Caco-2 (cell line): Measurements from ENCODE around the gene NFIX. TPM values are rescaled to one million over a fixed set of nuclear protein-coding genes. Genes with fewer than 3 reads are reported as not detected.

Source experiments
- BruUV-seq: library from RNA; stranded (reverse); fragments of 400-500 nt; replicated peaks from 2 replicates; lab custom pipeline; 2021; lab: Mats Ljungman, UMichigan
- CTCF ChIA-PET: fragments of 300-600 bp; sonication (Branson Sonifier 250); formaldehyde crosslinking; loops from one replicate; lab custom pipeline; 2022; ENCODE audit warnings: antibody characterized with exemption; lab: Charles Lee
- POLR2A ChIA-PET: fragments of 300-600 bp; sonication (Branson Sonifier 250); formaldehyde crosslinking; loops from one replicate; lab custom pipeline; 2022; ENCODE audit warnings: antibody characterized with exemption; lab: Charles Lee
- DNase-seq, 2 experiments: peaks; one replicate each; pipeline versions ENCODE4 v3.0.0 to v3.0.0-alpha.2; 2020 to 2022
- H3K27me3 ChIP-seq: replicated peaks from 2 replicates; pipeline ENCODE4 v1.6.0; 2011; ENCODE audit warnings: low read length; ENCODE audit not compliant: control insufficient read depth, insufficient read depth
- H3K36me3 ChIP-seq: 2 replicates; pipeline ENCODE4 v1.5.1; 2011; ENCODE audit warnings: low read length; ENCODE audit not compliant: control insufficient read depth, insufficient read depth
- H3K4me1 ChIP-seq: fragments of 250-450 bp; sonication (Bioruptor Pico); 2 replicates; pipeline ENCODE4 v1.5.1; 2020; ENCODE audit warnings: mild to moderate bottlenecking
- H3K4me3 ChIP-seq: 2 replicates; pipeline ENCODE4 v1.5.1; 2011; ENCODE audit warnings: low read depth, mild to moderate bottlenecking, control low read depth, low read length
- H3K9me3 ChIP-seq: fragments of 250-450 bp; sonication (Bioruptor Pico); 2 replicates; pipeline ENCODE4 v1.5.1; 2020; ENCODE audit warnings: mild to moderate bottlenecking, moderate library complexity
- H3K27ac Mint-ChIP-seq: one replicate; pipeline ENCODE4 v1.8.0; 2022; ENCODE audit warnings: mixed read lengths; ENCODE audit not compliant: unreplicated experiment
- H3K27me3 Mint-ChIP-seq: one replicate; pipeline ENCODE4 v1.8.0; 2022; ENCODE audit warnings: mixed read lengths; ENCODE audit not compliant: insufficient read depth, unreplicated experiment
- H3K36me3 Mint-ChIP-seq: one replicate; pipeline ENCODE4 v1.8.0; 2022; ENCODE audit warnings: mild to moderate bottlenecking, mixed read lengths; ENCODE audit not compliant: insufficient read depth, unreplicated experiment
- H3K4me1 Mint-ChIP-seq: one replicate; pipeline ENCODE4 v1.8.0; 2022; ENCODE audit warnings: low read depth, mixed read lengths; ENCODE audit not compliant: unreplicated experiment
- H3K4me3 Mint-ChIP-seq: one replicate; pipeline ENCODE4 v1.8.0; 2022; ENCODE audit warnings: mild to moderate bottlenecking, moderate library complexity, mixed read lengths; ENCODE audit not compliant: unreplicated experiment
- H3K9me3 Mint-ChIP-seq: one replicate; pipeline ENCODE4 v1.8.0; 2022; ENCODE audit warnings: mixed read lengths; ENCODE audit not compliant: unreplicated experiment
- intact Hi-C: fragments of 100-400 bp; cut with micrococcal nuclease; formaldehyde crosslinking; loops from one replicate; pipeline ENCODE4 v1.10.0; 2022; ENCODE audit not compliant: unreplicated experiment
- total RNA-seq: library from RNA; stranded (reverse); gene quantifications from 2 replicates; pipeline ENCODE4 v1.2.3, GENCODE V29; 2022
- TF ChIP-seq, protein P1 (sequence below), 2 experiments: fragments of 200-600 bp in 1 of 2; IDR thresholded peaks; 1 replicate in 1 of 2; 2 replicates in 1 of 2; pipeline versions ENCODE4 v1.5.1 to v1.8.0; 2011 to 2022; ENCODE audit warnings: antibody characterized with exemption in 1 of 2, control low read depth in 1 of 2, inconsistent platforms in 1 of 2, low read depth in 1 of 2, low read length in 1 of 2, mild to moderate bottlenecking in 1 of 2, moderate library complexity in 1 of 2; ENCODE audit not compliant: insufficient read depth in 1 of 2, severe bottlenecking in 1 of 2, unreplicated experiment in 1 of 2

NFIX gene
- total RNA-seq, 1 experiment from 2014 or later: 0.82 TPM

DNA sequence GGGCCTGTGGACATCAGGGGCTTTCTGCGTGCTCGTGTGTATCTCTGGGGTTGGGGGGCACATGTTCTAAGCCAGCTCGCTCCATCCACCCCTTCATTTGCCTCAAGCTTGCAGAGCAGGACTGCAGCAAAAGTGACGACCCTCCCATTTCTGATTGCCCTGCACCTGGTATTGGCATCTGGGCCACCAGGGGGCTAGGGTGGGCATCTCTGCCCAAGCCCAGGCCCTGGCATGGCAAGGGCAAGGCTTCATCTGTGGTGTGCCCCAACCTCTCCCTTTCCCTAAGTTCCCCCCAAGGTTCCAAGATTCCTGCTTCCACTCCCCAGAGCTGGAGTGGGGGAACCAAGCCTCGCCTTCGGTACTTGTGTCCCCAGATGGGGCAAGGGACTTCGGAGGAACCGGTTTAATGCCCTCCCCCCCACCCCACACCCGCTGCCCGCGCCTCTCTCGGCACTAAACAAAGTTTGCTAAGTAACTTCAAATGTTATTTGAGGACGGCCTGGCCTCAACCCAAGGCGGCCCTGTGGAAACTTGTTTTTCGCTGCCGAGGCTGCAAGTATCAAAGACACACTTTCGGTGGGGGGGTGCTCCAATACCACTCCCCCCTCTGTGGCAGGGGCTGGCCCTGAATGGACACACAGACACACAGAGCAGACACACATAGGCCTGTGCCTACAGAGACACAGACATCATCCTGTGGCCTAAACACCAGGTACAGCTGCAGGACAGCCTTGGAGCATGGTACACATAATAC lies 12.2 kb downstream of the NFIX start:
- Histone ChIP-seq H3K27me3 (no peaks in the 10 kb centered on the region), H3K4me1 (no peaks in the 10 kb centered on the region), H3K36me3 (no peaks in the 10 kb centered on the region), H3K9me3 (no peaks in the 10 kb centered on the region), H3K4me3 (no peak overlapping the region)
- Mint-ChIP-seq H3K4me1 (no peaks in the 10 kb centered on the region), H3K36me3 (no peaks in the 10 kb centered on the region), H3K27ac (no peak overlapping the region), H3K9me3 (no peaks in the 10 kb centered on the region), H3K4me3 (no peak overlapping the region), H3K27me3 (peaks cover 6% of the 10 kb centered on the region)
- intact Hi-C loops: no loop called here
- CTCF ChIA-PET: interaction anchor here (0.6 kb wide), 1 partner anchor 14 kb away, joined by 4 read pairs; no protein-coding TSS in a partner anchor
- POLR2A ChIA-PET: no interaction called here
- DNase-seq: no peak
- no TSS peak for BruUV-seq
- TF ChIP-seq, protein P1, sequence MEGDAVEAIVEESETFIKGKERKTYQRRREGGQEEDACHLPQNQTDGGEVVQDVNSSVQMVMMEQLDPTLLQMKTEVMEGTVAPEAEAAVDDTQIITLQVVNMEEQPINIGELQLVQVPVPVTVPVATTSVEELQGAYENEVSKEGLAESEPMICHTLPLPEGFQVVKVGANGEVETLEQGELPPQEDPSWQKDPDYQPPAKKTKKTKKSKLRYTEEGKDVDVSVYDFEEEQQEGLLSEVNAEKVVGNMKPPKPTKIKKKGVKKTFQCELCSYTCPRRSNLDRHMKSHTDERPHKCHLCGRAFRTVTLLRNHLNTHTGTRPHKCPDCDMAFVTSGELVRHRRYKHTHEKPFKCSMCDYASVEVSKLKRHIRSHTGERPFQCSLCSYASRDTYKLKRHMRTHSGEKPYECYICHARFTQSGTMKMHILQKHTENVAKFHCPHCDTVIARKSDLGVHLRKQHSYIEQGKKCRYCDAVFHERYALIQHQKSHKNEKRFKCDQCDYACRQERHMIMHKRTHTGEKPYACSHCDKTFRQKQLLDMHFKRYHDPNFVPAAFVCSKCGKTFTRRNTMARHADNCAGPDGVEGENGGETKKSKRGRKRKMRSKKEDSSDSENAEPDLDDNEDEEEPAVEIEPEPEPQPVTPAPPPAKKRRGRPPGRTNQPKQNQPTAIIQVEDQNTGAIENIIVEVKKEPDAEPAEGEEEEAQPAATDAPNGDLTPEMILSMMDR (IDR thresholded peaks at IDR 0.05; ENCODE audit: insufficient read depth in 1 of 2, low read depth in 1 of 2, low read length in 1 of 2, severe bottlenecking in 1 of 2, unreplicated experiment in 1 of 2): no peak

DNA sequence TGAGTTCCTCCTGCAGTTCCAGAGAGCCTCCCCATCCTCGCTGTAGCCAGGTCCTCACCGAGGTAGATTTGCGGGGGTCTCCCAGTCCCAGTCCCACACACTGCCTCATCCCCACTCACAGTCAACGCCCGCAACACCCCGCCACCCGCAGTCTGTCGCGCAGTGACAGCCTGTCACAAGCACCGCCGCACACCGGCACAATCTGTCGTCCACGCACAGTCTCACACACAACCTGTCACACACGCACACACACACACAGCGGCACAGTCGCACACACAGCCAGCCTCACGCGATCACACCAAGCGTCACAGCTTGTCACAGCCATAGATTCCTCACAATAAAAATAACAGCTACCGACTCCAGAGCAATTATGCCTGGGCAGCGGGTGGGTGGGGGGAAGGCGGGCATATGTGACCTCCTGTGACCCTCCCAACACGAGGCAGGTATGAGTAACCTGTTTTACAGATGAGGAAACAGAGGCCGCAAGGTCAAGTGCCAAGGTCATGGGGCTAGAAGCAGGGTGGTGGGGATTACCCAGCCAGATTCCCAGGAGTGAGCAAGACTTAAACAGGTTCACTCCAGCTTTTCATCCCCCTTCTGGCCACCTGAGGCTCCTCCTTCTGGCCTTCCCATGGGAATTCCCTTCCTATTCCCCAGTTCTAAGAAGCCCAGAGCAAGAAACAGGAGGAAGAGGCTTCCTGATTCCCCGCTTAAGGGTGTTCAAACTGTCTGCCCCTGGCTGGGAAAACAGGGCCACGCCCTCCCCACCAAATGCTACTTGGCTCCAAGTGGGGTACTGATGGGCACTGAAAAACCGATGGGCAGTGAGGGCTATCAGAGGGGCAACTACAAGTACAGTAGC lies 13.9 kb downstream of the NFIX start:
- H3K9me3 ChIP-seq: no peaks in the 10 kb centered on the region
- Mint-ChIP-seq H3K36me3 (no peaks in the 10 kb centered on the region), H3K27me3 (peaks cover 3% of the 10 kb centered on the region), H3K9me3 (no peaks in the 10 kb centered on the region), H3K27ac (no peak overlapping the region), H3K4me3 (no peak overlapping the region), H3K4me1 (peaks cover 5% of the 10 kb centered on the region)
- CTCF ChIA-PET: interaction anchor here (0.7 to 1.0 kb wide), 2 partner anchors 25 to 52 kb away, joined by 3 to 4 read pairs; no protein-coding TSS in a partner anchor
- intact Hi-C loops: no loop called here
- TF ChIP-seq, protein P1 (IDR thresholded peaks at IDR 0.05; ENCODE audit: insufficient read depth in 1 of 2, low read depth in 1 of 2, low read length in 1 of 2, severe bottlenecking in 1 of 2, unreplicated experiment in 1 of 2): no peak
- H3K4me1 ChIP-seq: peaks cover 8% of the 10 kb centered on the region; the same call in 1 of the 2 replicates
- no peaks in the 10 kb centered on the region for H3K27me3 ChIP-seq
- DNase-seq: no peak
- POLR2A ChIA-PET: no interaction called here
- no peaks in the 10 kb centered on the region for H3K36me3 ChIP-seq
- H3K4me3 ChIP-seq: no peak overlapping the region
- no TSS peak for BruUV-seq
